Gastrocnemius medialis (tissue), 4 donors: ENCODE data around the gene DCT.

Experiments
- POLR2A ChIP-seq, 2 donors: fragments of 450-650 bp; IDR thresholded peaks; one replicate each; pipeline ENCODE4 v1.6.1; 2017; ENCODE audit warnings: antibody characterized with exemption in 2 of 2, mild to moderate bottlenecking in 2 of 2, moderate library complexity in 2 of 2
- TF ChIP-seq, protein P1 (sequence below), 5 experiments: fragments of 450-650 bp in 3 of 5; fragments of 200-600 bp in 2 of 5; sonication (generic) in 2 of 5; IDR thresholded peaks in 4 of 5; conservative IDR thresholded peaks in 1 of 5; 1 replicate in 4 of 5; 2 replicates in 1 of 5; pipeline ENCODE4 v1.5.1; 2016 to 2019; ENCODE audit warnings: antibody characterized with exemption in 5 of 5, mild to moderate bottlenecking in 3 of 5, moderate library complexity in 3 of 5

DNA sequence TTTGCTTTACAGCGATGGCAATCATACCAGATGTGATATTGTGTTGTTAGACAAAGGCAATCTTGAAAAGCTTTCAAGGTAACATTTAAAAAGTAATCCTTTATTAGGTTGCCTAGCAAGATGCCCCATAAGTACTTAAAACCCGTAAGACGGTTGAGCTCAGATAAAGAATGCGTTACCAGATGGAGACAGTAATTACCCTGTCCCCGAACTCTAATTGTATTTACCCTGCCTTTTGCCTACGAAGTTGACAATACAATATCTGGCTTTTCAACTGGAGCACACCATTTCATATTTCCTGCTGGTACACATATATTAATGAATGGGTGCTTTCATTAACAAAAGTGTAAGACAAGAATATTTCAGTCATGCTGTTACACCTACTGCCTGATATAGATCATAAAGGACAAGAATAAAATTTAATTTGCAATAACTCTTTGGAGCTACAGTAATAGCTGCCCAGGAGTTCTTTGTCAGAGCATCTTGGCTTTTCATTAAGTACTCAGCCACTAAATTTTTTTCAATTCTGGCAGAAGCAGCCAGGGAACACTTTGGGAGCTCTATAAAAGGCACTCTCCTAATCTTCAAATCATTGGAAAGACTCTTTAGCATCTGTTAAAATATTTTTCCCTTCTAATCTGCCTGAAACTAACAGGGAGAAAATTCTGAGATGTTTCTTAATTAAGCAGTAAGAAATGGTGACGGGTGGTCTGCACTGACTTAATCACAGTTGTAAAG is 63.8 kb downstream of the DCT start:
- TF ChIP-seq, protein P1, sequence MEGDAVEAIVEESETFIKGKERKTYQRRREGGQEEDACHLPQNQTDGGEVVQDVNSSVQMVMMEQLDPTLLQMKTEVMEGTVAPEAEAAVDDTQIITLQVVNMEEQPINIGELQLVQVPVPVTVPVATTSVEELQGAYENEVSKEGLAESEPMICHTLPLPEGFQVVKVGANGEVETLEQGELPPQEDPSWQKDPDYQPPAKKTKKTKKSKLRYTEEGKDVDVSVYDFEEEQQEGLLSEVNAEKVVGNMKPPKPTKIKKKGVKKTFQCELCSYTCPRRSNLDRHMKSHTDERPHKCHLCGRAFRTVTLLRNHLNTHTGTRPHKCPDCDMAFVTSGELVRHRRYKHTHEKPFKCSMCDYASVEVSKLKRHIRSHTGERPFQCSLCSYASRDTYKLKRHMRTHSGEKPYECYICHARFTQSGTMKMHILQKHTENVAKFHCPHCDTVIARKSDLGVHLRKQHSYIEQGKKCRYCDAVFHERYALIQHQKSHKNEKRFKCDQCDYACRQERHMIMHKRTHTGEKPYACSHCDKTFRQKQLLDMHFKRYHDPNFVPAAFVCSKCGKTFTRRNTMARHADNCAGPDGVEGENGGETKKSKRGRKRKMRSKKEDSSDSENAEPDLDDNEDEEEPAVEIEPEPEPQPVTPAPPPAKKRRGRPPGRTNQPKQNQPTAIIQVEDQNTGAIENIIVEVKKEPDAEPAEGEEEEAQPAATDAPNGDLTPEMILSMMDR (IDR thresholded peaks at IDR 0.05 in 4 of 5, conservative IDR thresholded peaks at IDR 0.05 in 1 of 5), result no peak
- TF ChIP-seq POLR2A (IDR thresholded peaks at IDR 0.05), result no peak
